Measurements from ENCODE around the gene SH3BGRL.

DNA sequence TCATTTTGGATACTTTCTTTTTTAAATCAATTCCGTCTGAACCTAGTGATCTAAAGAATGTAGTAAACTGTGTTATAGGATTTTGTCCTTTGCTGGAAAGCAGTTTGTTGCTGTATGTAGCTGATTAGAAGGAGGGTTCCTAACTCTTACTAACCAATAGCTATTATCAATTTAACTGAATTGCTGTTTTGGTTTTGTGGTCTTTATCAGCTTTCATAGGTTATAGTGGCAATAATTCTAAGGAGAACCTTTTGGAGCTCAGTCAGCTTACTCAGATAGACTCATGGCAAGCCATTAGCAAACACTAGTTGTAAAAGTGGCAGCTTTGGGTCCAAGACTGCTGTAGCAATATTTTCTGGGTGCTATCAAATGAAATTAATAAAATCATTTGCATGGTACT lies 29.6 kb downstream of the SH3BGRL start:
- TF ChIP-seq, protein P1, sequence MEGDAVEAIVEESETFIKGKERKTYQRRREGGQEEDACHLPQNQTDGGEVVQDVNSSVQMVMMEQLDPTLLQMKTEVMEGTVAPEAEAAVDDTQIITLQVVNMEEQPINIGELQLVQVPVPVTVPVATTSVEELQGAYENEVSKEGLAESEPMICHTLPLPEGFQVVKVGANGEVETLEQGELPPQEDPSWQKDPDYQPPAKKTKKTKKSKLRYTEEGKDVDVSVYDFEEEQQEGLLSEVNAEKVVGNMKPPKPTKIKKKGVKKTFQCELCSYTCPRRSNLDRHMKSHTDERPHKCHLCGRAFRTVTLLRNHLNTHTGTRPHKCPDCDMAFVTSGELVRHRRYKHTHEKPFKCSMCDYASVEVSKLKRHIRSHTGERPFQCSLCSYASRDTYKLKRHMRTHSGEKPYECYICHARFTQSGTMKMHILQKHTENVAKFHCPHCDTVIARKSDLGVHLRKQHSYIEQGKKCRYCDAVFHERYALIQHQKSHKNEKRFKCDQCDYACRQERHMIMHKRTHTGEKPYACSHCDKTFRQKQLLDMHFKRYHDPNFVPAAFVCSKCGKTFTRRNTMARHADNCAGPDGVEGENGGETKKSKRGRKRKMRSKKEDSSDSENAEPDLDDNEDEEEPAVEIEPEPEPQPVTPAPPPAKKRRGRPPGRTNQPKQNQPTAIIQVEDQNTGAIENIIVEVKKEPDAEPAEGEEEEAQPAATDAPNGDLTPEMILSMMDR (IDR thresholded peaks at IDR 0.05), result no peak
- TF ChIP-seq POLR2A (IDR thresholded peaks at IDR 0.05), result no peak
